ENCODE results near the gene GPR162. TPM values are rescaled to one million over a fixed set of nuclear protein-coding genes. Genes with fewer than 3 reads are reported as not detected.
"Not testable (repeated sequence)": the region's sequence is repeated elsewhere in the genome, so short reads cannot be mapped to it uniquely, and the experiment has no call there.

GPR162 gene
- total RNA-seq, 2 donors from 2014 or later, result 5.3 to 8.4 TPM

DNA sequence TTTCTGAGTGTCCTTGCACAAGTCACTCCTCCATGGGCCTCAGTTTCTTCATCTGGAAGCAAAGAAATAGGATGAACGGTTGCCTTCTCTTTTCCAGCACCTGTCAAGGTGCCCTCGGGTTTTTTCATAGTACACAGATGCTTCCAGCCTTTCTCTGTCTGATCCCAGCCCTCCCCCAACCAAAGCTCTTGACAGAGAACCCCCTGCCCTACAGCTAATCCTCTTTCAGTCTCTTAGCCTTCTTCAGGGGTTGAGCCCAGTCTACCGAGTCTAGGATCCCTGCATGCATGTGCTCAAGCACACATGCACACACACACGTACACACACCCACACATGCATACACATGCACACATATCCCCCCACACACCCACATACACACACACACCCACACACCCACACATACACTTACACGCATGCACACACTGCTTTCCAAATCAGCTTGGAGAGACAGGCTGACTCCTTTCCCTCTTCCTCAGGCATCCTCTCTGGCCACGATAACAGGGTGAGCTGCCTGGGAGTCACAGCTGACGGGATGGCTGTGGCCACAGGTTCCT, 24.8 kb downstream of the GPR162 start:
- intact Hi-C loops (cut with DNase I), result no loop called here
- no peak for ATAC-seq
- DNase-seq, result no peak

DNA sequence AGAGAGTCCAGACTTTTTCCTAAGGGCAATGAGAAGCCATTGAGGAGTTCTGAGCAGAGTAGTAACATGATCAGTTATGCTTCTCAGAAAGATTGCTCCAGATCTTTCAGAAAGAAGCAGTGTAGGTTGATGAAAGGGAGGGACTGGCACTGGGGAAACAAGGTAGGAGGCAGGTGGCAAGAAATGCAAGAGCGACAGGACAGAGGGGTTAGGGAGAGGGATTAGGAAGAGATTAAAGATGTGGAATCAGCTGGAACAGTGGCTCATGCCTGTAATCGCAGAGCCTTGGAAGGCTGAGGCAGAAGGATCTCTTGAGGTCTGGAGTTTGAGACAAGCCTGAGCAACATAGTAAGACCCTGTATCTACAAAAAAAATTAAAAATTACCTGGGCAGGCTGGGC, 26.1 kb downstream of the GPR162 start:
- DNase-seq, result no peak
- ATAC-seq, result no peak
- intact Hi-C loops (cut with DNase I), result no loop called here

DNA sequence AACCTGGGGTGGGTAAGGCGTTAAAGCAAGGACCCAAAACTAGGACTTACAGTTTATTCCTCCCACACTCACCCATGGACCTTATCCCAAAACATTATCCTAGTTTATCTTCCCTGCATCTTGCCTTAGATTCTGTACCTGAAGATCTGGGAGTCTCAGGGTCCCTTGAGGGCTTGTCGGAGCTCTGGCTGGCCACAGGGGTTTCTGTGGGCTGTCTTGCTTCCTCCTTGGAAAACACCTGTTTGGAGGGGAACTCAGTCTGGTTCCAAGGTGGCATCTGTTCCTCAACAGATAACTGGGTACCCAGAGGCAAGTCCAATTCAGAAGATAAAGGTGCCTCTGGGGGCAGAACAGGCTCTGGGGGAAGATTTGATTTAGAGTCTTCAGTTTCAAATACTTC, 27.8 kb downstream of the GPR162 start:
- ATAC-seq, result no peak
- DNase-seq, result no peak
- intact Hi-C loops (cut with DNase I), result no loop called here

DNA sequence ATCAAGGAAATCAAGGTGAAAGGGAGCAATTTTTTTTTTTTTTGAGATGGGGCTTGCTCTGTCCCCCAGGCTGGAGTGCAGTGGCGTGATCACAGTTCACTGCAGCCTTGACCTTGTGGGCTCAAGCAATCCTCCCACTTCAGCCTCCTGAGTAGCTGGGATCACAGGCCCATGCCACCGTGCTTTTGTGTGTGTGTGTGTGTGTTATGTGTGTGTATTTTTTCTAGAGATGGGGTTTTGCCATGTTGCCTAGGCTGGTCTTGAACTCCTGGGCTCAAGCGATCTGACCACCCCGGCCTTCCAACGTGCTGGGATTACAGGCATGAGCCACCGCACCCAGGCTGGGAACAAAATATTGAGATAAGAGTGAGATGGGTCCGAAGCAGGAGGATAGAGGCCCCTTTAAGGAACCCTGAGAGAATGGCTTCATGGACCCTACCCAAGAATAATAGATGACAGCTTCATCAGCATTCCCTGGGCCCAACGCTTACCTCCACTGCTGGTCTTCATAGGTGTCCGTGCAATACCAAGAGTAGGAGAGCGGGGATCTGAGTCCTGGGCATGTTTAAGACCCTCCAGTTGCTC, 28.4 kb downstream of the GPR162 start:
- ATAC-seq, result no peak
- intact Hi-C loops (cut with DNase I), result no loop called here
- no peak for DNase-seq

- ATAC-seq, result no peak
- no peak for DNase-seq
- intact Hi-C loops (cut with DNase I), result no loop called here
Measured at GRCh38 chr12:6850796-6851152, 29.2 kb downstream of the GPR162 start.

GRCh38 chr12:6851153-6851920, 29.7 kb downstream of the GPR162 start, which contains the start of gene CDCA3:
TSS of gene CDCA3 (minus strand) at chr12:6851286. CDS start at chr12:6850952, 334 bp downstream.
- peak; percentile 82 to 86 for ATAC-seq
- intact Hi-C loops (cut with DNase I), result no loop called here
- DNase-seq, result peak; percentile 96

- peak; percentile 91 to 93 for ATAC-seq
- intact Hi-C loops (cut with DNase I), result no loop called here
- peak; percentile 99 for DNase-seq
Measured at GRCh38 chr12:6851921-6852650, 30.5 kb downstream of the GPR162 start, which contains the start of gene USP5. TSS of gene USP5 (plus strand) at chr12:6852150. CDS start at chr12:6852180, 30 bp downstream.

- intact Hi-C loops (cut with DNase I), result no loop called here
- ATAC-seq (peak in 1 of 2 donors; percentile 0), DNase-seq (peak; percentile 56)
Measured at GRCh38 chr12:6852651-6853354, 31.2 kb downstream of the GPR162 start.

DNA sequence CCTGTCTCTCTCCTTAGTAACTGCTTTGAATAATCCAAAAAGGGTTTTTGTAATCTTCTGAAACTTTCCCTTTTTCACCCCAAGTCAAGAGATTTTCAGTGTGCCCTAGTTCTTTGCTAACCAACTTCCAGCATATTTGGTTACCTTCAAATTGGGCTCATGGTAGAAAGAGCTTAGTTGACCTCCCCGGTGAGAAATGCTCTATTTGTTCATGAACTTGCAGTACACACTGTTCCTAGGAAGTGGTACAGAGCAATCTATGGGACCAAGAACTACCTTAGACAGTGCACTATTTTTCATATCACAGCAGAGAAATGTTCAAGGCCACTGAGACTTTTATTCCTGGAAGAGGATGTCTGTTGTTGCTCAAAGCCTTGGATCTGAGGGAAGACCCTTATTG, 32.0 kb downstream of the GPR162 start:
- no peak for ATAC-seq
- no peak for DNase-seq
- intact Hi-C loops (cut with DNase I), result no loop called here

- no peak for DNase-seq
- intact Hi-C loops (cut with DNase I), result no loop called here
Measured at GRCh38 chr12:6854036-6854435, 32.4 kb downstream of the GPR162 start.

GRCh38 chr12:6855322-6855721, 33.7 kb downstream of the GPR162 start:
- no peak for DNase-seq
- no peak for ATAC-seq
- intact Hi-C loops (cut with DNase I), result no loop called here

More at GRCh38 chr12:6854036-6854435, 32.4 kb downstream of the GPR162 start:
- ATAC-seq, result no peak

DNA sequence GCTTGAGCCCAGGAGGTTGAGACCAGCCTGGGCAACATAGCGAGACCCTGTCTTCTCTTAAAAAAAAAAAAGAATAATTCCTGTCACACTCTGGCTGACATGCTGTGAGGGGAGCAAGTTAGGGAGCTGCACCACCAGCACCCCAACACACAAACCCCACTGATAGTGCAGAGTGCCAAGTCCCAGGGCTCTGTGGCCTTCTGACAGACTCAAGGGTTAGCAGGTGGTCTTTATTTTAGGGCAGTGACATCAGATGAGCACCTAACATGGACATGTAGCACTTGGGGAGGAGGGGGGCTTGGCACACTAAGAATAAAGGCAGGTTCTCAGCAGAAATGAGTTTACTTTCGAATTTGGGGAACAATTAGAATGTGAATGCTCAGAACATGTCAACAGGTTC, 37.2 kb downstream of the GPR162 start:
- no peak for DNase-seq
- intact Hi-C loops (cut with DNase I), result no loop called here
- no peak for ATAC-seq

DNA sequence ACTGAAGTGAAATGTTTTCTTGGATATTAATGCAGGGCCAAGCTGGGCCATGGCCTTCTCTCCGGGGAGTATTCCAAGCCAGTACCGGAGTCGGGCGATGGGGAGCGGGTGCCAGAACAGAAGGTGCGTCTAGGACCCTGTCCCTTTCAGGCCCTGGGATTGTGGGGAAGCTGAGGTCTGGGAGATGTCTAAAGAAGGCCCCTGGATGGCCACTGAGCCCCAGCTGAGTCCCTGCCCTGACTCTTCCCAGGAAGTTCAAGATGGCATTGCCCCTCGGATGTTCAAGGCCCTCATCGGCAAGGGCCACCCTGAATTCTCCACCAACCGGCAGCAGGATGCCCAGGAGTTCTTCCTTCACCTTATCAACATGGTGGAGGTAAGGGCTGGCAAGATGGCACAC, 38.5 kb downstream of the GPR162 start:
- no peak for DNase-seq
- intact Hi-C loops (cut with DNase I), result no loop called here

DNA sequence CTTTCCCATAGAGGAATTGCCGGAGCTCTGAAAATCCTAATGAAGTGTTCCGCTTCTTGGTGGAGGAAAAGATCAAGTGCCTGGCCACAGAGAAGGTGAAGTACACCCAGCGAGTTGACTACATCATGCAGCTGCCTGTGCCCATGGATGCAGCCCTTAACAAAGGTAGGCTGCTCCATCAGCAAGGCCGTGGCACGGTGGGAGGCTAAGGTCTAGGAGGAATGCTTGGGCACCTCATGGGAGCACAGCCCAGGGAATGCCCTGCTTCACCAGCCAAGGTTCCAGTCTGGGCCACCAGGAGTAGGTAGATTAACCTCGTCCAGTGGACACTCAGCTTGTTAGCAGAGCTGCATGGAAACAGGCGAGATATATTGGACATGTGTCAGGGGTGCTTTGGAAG, 39.3 kb downstream of the GPR162 start:
- DNase-seq, result no peak
- no peak for ATAC-seq
- intact Hi-C loops (cut with DNase I), result no loop called here

More for the DNA sequence above, 38.5 kb downstream of the GPR162 start:
- no peak for ATAC-seq

DNA sequence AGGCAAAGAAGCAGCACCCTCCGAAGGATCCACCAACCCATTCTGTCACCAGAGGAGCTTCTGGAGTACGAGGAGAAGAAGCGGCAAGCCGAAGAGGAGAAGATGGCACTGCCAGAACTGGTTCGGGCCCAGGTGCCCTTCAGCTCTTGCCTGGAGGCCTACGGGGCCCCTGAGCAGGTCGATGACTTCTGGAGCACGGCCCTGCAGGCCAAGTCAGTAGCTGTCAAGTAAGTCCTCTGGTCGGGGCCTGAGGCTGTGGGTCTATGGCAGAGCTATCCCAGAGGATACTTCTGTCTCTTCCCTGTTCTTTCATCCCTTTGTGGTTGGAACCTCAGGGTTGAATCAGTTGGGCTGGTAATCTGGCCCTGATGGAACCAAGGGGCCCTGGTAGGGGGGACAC, 39.8 kb downstream of the GPR162 start:
- ATAC-seq (no peak), DNase-seq (no peak)
- intact Hi-C loops (cut with DNase I), result no loop called here

GRCh38 chr12:6863033-6863432, 41.4 kb downstream of the GPR162 start:
- intact Hi-C loops (cut with DNase I), result no loop called here
- no peak for DNase-seq
- ATAC-seq, result no peak

- intact Hi-C loops (cut with DNase I), result no loop called here
- ATAC-seq, result no peak
- no peak for DNase-seq
Measured at GRCh38 chr12:6863586-6864321, 42.1 kb downstream of the GPR162 start.

DNA sequence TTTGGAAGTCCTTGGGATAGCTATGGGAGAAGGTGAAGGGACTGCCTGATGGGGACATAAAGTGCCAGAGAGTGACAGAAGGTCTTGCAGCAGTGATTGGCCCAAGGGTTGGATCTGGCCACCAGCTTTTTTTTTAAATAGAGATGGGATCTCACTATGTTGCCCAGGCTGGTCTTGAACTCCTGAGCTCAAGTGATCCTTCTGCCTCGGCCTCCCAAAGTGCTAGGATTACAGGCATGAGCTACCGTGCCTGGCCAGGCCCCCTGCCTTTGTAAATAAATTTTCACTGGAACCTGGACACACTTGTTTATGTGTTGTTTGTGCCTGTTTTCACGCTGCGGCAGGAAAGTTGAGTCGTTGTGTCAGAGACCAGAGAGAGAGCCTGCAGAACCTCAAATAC, 43.7 kb downstream of the GPR162 start:
- ATAC-seq; DNase-seq; intact Hi-C loops (cut with DNase I): not testable (repeated sequence)
